ENCODE measurements around the gene BEND7. TPM values are rescaled to one million over a fixed set of nuclear protein-coding genes. Genes with fewer than 3 reads are reported as not detected.
"Not testable (repeated sequence)": the region's sequence is repeated elsewhere in the genome, so short reads cannot be mapped to it uniquely, and the experiment has no call there.

BEND7 gene
- total RNA-seq, 1 donor from 2014 or later: 15.8 TPM

DNA sequence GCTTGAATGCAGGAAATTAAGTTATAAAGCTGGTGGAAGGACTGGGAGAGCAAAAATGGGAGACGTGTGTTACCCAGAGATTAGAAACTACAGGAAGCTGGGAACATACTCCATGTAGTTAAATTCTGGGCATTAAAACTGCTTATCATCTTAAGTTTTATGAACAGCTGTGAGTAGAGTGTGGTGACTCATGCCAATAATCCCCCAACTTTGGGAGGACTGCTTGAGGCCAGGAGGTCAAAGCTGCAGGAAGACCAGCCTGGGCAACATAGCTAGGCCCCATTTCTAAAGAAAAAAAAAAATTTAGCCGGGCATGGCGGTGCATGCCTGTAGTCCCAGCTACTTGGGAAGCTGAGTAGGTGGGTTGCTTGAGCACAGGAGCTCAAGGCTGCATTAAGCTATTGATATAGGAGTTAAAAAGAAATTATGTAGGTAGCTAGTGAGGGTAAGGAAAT lies 124.5 kb downstream of the BEND7 start:
- H3K27ac Mint-ChIP-seq (ENCODE audit: unreplicated experiment): no peak overlapping the region

DNA sequence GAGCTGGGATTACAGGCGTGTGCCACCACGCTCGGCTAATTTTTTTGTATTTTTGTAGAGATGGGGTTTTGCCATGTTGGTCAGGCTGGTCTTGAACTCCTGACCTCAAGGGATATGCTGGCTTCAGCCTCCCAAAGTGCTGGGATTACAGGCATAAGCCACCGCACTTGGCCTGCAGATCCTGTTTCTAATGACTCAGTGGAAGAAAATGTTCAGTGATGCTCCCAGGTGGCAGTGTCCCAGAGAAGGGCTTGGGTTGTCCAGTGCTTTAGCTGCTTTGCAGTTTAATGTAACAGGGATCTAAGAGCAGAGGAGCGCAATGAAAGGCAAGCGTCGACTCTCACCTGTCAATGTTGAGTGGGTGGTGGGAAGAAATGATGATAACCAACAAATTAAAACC lies 125.4 kb downstream of the BEND7 start:
- not testable (repeated sequence) for H3K4me3 Mint-ChIP-seq (ENCODE audit: unreplicated experiment); H3K4me1 Mint-ChIP-seq (ENCODE audit: low read depth); H3K27ac Mint-ChIP-seq (ENCODE audit: unreplicated experiment)

More for the DNA sequence above, 124.5 kb downstream of the BEND7 start:
- H3K9me3 Mint-ChIP-seq (ENCODE audit: low read depth): peaks cover 10% of the 10 kb centered on the region
- DNase-seq (ENCODE audit: low spot score): no peak
- H3K27me3 Mint-ChIP-seq (ENCODE audit: low read depth): peaks cover 13% of the 10 kb centered on the region
- H3K4me3 Mint-ChIP-seq (ENCODE audit: unreplicated experiment): no peak overlapping the region
- no peaks in the 10 kb centered on the region for H3K4me1 Mint-ChIP-seq (ENCODE audit: low read depth)
- H3K36me3 Mint-ChIP-seq (ENCODE audit: low read depth): peaks cover 4% of the 10 kb centered on the region
- TF ChIP-seq, protein P1, sequence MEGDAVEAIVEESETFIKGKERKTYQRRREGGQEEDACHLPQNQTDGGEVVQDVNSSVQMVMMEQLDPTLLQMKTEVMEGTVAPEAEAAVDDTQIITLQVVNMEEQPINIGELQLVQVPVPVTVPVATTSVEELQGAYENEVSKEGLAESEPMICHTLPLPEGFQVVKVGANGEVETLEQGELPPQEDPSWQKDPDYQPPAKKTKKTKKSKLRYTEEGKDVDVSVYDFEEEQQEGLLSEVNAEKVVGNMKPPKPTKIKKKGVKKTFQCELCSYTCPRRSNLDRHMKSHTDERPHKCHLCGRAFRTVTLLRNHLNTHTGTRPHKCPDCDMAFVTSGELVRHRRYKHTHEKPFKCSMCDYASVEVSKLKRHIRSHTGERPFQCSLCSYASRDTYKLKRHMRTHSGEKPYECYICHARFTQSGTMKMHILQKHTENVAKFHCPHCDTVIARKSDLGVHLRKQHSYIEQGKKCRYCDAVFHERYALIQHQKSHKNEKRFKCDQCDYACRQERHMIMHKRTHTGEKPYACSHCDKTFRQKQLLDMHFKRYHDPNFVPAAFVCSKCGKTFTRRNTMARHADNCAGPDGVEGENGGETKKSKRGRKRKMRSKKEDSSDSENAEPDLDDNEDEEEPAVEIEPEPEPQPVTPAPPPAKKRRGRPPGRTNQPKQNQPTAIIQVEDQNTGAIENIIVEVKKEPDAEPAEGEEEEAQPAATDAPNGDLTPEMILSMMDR (IDR thresholded peaks at IDR 0.05): no peak

DNA sequence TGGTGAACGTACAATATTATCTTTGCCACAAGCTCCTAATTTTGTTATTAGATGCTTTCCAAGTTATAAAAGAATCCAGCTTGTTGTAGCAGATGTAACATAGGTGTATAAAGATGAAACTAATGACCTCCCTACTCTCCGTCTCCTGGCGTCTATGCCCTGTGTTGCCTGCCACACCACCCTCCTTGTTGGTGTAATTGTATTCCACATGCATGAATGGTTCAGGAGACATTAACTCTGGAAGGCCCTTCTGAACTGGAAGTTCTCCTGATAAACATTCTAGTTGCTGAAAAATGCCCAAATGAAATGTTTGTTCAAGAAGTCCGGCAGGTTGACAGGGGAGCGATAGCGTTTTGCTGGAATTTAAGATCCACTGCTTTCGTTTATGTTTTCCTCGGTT lies 126.8 kb downstream of the BEND7 start:
- no peak overlapping the region for H3K27ac Mint-ChIP-seq (ENCODE audit: unreplicated experiment)
- TF ChIP-seq, protein P1 (IDR thresholded peaks at IDR 0.05): no peak
- H3K4me1 Mint-ChIP-seq (ENCODE audit: low read depth): no peaks in the 10 kb centered on the region
- H3K27me3 Mint-ChIP-seq (ENCODE audit: low read depth): peaks cover 12% of the 10 kb centered on the region
- no peak overlapping the region for H3K4me3 Mint-ChIP-seq (ENCODE audit: unreplicated experiment)
- H3K36me3 Mint-ChIP-seq (ENCODE audit: low read depth): peaks cover 4% of the 10 kb centered on the region
- no peak for DNase-seq (ENCODE audit: low spot score)
- peaks cover 10% of the 10 kb centered on the region for H3K9me3 Mint-ChIP-seq (ENCODE audit: low read depth)

More for the DNA sequence above, 125.4 kb downstream of the BEND7 start:
- not testable (repeated sequence) for DNase-seq (ENCODE audit: low spot score); H3K9me3 Mint-ChIP-seq (ENCODE audit: low read depth); H3K36me3 Mint-ChIP-seq (ENCODE audit: low read depth)
- peaks cover 10% of the 10 kb centered on the region for H3K27me3 Mint-ChIP-seq (ENCODE audit: low read depth)

DNA sequence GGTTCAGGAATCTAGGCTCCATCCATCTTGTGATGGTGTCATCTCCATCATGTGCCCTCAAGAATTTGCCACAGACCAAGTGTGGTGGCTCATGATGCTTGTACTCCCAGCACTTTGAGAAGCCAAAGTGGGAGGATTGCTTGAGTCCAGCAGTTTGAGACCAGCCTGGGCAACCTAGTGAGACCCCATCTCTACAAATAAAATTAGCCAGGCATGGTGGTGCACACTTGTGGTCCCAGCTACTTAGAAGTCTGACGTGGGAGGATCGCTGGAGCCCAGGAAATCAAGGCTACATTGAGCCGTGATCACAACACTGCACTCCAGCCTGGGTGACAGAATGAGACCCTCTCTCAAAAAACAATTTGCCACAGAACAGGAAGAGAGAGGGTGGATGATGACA lies 127.7 kb downstream of the BEND7 start:
- DNase-seq (ENCODE audit: low spot score): no peak
- H3K4me1 Mint-ChIP-seq (ENCODE audit: low read depth): no peaks in the 10 kb centered on the region
- H3K27ac Mint-ChIP-seq (ENCODE audit: unreplicated experiment): no peak overlapping the region
- H3K4me3 Mint-ChIP-seq (ENCODE audit: unreplicated experiment): no peak overlapping the region
- peaks cover 7% of the 10 kb centered on the region for H3K9me3 Mint-ChIP-seq (ENCODE audit: low read depth)
- H3K27me3 Mint-ChIP-seq (ENCODE audit: low read depth): peaks cover 12% of the 10 kb centered on the region
- TF ChIP-seq, protein P1 (IDR thresholded peaks at IDR 0.05): no peak
- H3K36me3 Mint-ChIP-seq (ENCODE audit: low read depth): peaks cover 4% of the 10 kb centered on the region

DNA sequence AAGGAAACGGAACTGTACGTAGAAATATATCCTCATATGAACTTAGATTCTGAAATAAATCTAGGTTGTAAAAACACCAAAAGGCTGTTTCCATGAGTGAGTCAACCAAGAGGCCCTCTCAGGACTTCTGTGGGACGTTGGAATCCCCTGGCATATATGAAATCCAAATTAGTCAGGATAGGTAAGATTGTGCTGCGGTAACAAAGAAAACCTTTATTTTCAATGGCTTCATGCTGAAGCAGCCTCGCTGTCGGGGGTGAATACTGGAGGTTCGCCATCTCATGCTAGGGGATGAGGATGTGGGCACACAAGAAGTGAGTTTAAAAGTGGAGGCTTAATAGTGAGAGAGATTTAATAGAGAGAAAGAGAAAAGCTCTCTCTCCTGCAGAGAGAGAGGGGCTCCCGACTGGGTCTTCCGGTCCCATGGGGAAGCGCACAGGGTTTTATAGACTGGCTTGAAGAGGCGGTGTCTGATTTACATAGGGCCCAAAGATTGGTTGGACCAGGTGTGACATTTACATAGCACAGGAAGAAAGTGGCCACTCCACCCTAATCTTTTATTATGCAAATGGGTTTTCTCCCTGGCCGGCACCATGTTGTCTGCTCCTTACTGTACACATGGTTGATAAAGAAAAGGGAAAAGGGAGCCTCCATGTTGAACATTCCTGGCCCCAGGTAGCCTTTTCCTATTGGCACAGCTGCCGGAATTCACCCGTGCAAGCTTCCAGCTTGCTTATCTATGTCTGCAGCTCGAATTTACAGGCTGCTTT lies 128.4 kb downstream of the BEND7 start:
- Mint-ChIP-seq H3K4me1 (ENCODE audit: low read depth) (no peaks in the 10 kb centered on the region), H3K9me3 (ENCODE audit: low read depth) (peaks cover 7% of the 10 kb centered on the region), H3K36me3 (ENCODE audit: low read depth) (peaks cover 4% of the 10 kb centered on the region), H3K27me3 (ENCODE audit: low read depth) (peaks cover 11% of the 10 kb centered on the region), H3K4me3 (ENCODE audit: unreplicated experiment) (no peak overlapping the region), H3K27ac (ENCODE audit: unreplicated experiment) (no peak overlapping the region)
- TF ChIP-seq, protein P1 (IDR thresholded peaks at IDR 0.05): no peak
- no peak for DNase-seq (ENCODE audit: low spot score)

DNA sequence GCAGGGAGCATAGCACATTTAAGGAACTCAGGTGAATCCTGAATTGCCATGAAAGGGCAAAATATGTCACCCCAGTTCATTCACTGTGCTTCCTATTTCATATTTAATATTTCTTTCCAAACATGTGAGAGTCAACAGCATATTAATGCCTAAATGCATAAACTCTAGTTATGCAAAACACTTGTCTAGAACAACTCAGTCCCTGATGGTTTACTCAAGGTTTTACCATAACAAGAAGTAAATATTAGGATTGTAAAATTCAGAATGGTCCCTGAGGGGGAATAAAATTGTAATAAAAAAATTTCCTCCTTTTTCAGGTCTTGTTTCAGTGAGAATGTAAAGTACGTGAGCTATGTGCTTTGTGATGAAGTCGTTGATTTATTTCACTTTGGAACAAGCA lies 129.1 kb downstream of the BEND7 start:
- TF ChIP-seq, protein P1 (IDR thresholded peaks at IDR 0.05): no peak
- H3K4me3 Mint-ChIP-seq (ENCODE audit: unreplicated experiment): no peak overlapping the region
- H3K36me3 Mint-ChIP-seq (ENCODE audit: low read depth): peaks cover 4% of the 10 kb centered on the region
- peaks cover 12% of the 10 kb centered on the region for H3K27me3 Mint-ChIP-seq (ENCODE audit: low read depth)
- no peaks in the 10 kb centered on the region for H3K4me1 Mint-ChIP-seq (ENCODE audit: low read depth)
- peaks cover 7% of the 10 kb centered on the region for H3K9me3 Mint-ChIP-seq (ENCODE audit: low read depth)
- H3K27ac Mint-ChIP-seq (ENCODE audit: unreplicated experiment): no peak overlapping the region
- no peak for DNase-seq (ENCODE audit: low spot score)

Measured in chondrocyte (in vitro differentiated cells).